CD1c-positive myeloid dendritic cell (primary cell): Measurements from ENCODE around the gene KLHL21.
"Not testable (repeated sequence)": the region's sequence is repeated elsewhere in the genome, so short reads cannot be mapped to it uniquely, and the experiment has no call there.

Experiments used
- DNase-seq: peaks from one replicate; pipeline ENCODE4 v3.0.0-alpha.2; 2016; ENCODE audit errors: extremely low spot score

Gene KLHL21

GRCh38 chr1:6584126-6585080 is 18.3 kb downstream of the KLHL21 start:
- DNase-seq = peak; percentile 22

DNA sequence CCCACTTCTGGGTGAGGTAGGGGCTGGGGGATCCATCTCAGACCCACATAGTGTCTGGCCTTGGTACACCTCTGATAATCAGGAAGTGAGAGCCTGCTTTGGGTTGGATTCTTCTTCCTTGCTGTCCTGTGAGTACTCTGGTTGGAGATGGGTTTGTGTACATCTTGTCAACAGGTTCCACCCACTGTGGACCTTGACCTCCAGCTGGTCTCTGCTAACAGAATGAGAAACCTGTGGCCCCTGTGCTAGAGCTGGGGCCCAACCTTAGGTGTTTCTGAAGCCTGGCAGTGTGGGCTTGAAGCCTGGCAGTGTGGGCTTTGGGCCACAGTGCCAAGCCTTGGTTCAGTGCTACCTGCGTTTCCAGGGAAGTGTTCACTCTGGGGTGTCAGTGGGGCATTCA is 20.3 kb downstream of the KLHL21 start:
- DNase-seq = peak; percentile 28

- DNase-seq = peak; percentile 84
Measured at GRCh38 chr1:6581561-6582305, 20.9 kb downstream of the KLHL21 start.

- peak; percentile 45 for DNase-seq
Measured at GRCh38 chr1:6580593-6581409, 21.9 kb downstream of the KLHL21 start.

- DNase-seq = peak; percentile 69
Measured at GRCh38 chr1:6580119-6580592, 22.5 kb downstream of the KLHL21 start.

DNA sequence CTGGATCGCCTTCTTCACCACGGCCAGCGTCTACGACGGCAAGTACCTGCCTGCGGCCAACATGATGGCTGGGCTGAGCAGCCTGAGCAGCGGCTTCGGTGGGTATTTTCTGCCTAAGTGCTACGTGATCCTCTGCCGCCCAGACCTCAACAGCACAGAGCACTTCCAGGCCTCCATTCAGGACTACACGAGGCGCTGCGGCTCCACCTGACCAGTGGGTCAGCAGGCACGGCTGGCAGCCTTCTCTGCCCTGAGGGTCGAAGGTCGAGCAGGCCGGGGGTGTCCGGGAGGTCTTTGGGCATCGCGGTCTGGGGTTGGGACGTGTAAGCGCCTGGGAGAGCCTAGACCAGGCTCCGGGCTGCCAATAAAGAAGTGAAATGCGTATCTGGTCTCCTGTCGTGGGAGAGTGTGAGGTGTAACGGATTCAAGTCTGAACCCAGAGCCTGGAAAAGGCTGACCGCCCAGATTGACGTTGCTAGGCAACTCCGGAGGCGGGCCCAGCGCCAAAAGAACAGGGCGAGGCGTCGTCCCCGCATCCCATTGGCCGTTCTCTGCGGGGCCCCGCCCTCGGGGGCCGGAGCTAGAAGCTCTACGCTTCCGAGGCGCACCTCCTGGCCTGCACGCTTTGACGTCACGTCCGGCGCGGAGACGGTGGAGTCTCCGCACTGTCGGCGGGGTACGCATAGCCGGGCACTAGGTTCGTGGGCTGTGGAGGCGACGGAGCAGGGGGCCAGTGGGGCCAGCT is 23.1 kb downstream of the KLHL21 start, which contains the start of gene ZBTB48:
TSS of gene ZBTB48 (plus strand) at position 621 of the 745 bp plus-strand sequence. CDS start 616 bp downstream, outside the sequence.
- peak; percentile 99 for DNase-seq

GRCh38 chr1:6578624-6579373 is 23.9 kb downstream of the KLHL21 start:
- no peak for DNase-seq

GRCh38 chr1:6577831-6578525 is 24.7 kb downstream of the KLHL21 start:
- no peak for DNase-seq

DNA sequence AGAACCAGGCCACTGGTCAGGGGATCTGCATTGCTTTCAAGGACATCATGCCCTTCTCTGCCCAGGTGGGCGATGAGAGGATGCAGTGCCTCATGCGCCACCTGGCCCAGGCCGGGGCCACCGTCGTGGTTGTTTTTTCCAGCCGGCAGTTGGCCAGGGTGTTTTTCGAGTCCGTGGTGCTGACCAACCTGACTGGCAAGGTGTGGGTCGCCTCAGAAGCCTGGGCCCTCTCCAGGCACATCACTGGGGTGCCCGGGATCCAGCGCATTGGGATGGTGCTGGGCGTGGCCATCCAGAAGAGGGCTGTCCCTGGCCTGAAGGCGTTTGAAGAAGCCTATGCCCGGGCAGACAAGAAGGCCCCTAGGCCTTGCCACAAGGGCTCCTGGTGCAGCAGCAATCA is 27.9 kb downstream of the KLHL21 start:
- DNase-seq = no peak

- no peak for DNase-seq
Measured at GRCh38 chr1:6574025-6574620, 28.5 kb downstream of the KLHL21 start.

DNA sequence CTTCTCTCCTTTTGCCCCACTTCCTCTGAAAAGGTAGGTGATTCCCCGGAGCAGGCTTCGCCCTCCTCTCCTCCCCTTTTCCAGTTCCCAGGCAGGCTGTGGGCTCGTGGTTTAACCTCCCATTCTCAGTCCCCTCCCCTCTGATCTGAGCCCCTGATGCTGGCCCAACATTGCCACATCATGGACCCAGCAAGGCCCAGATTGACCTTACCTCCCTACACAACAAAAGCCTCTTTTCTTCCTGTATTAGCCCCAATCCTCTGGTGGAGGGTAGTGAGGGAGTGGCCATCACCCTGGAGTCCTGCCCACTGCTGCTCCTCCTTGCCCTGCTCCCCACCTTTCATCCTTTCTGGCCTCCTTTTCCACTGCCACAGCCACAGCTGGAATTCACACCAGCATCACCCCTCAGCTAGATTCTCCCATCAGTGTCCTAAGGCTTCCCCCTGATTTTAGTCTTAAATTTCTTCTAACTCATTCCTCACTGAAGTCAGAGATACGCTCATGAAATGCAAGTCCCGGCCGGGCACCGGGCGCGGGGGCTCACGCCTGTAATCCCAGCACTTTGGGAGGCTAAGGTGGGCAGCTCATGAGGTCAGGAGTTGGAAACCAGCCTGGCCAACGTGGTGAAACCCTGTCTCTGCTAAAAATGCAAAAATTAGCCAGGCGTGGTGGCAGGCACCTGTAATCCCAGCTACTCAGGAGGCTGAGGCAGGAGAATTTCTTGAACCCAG is 29.9 kb downstream of the KLHL21 start:
- no peak for DNase-seq

DNA sequence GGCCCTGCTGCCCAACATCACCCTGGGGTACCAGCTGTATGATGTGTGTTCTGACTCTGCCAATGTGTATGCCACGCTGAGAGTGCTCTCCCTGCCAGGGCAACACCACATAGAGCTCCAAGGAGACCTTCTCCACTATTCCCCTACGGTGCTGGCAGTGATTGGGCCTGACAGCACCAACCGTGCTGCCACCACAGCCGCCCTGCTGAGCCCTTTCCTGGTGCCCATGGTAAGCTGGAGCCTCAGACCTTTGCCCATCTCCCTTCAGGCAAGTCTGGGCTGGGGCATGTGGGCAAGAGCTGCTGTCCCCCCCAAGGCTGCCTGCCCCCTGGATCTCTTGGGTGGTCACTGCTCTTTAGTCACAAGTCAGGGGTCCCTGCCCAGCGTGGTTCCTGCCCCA is 31.7 kb downstream of the KLHL21 start:
- DNase-seq = no peak

DNA sequence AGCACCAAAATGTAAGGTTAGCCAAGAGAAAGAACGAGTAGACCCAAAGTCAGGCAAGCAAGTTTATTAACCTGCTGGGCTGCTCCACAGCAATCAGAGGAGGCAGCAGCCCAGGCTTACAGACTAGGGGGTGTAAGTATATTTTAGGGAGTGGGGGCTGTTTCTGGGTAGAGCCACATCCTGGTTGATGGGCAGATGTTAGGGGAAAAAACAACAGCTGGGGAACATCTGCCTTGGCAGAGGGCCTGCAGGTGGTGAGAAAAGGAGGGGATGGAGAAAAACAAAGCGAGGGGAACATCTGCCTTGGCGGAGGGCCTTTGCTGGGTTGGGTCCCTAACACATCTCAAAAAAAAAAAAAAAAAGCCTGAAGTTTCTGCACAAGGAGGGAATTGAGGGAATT is 32.6 kb downstream of the KLHL21 start:
- no peak for DNase-seq

GRCh38 chr1:6569033-6569432 is 33.6 kb downstream of the KLHL21 start:
- DNase-seq = no peak

- DNase-seq = no peak
Measured at GRCh38 chr1:6560267-6560666, 42.4 kb downstream of the KLHL21 start.

- DNase-seq = not testable (repeated sequence)
Measured at GRCh38 chr1:6559161-6559560, 43.5 kb downstream of the KLHL21 start.

- DNase-seq = no peak
Measured at GRCh38 chr1:6557597-6557996, 45.1 kb downstream of the KLHL21 start.
